ENCODE results near the gene PTGIS.

PTGIS gene

DNA sequence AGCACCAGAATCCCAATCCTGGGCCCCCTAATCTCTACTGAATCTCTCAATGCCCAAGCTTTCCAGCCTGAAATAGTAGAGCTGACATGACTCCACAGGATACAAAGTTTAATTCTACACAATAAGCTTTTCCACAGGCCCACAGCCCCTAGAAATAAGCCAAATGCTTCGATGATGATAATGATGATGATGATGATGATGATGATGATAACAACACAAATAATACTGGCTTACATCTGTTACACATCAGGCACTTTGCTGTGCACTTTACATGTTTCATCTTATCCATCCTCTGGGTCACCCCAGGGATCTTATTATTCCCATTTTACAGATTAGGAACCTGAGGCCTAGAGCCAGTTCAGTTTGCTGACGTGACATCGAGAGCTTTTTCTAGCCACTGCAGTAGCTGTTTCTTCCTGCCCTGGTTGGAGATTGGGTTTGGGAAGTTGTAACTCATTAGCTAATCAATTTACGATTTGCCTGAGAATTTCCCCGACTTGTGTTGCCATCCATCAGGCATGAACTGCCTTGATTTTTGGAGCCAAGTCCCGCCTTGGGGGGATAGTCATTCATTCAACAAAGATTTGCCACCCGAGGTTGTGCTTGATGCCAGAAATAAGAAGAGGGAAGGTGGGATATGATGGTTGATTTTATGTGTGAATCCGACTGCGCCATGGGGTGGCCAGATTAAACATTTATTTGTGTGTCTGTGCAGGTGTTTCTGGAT is 105.9 kb downstream of the PTGIS start:
- no peak for DNase-seq

- no peak for DNase-seq
These were observed 107.0 kb downstream of the PTGIS start for GRCh38 chr20:49460916-49461315.

DNA sequence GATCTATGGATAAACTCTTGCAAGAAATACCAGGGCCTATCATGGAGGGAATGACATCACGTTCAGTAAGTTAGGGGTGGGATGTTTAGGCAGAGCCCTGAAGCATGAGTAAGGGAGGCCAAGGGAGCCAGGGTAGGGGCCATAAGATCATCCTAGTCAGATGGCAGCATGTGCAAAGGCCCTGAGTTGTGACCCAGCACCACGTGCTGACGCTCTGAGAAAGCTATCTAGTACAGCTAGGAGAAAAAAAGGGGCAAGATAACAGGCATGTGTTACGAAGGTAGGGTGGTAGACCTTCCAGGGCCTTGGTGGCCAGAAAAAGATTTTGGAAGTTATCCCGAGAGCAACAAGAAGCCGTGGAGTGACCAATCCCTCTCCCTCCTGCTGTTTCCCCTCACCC is 107.8 kb downstream of the PTGIS start:
- DNase-seq, result no peak

DNA sequence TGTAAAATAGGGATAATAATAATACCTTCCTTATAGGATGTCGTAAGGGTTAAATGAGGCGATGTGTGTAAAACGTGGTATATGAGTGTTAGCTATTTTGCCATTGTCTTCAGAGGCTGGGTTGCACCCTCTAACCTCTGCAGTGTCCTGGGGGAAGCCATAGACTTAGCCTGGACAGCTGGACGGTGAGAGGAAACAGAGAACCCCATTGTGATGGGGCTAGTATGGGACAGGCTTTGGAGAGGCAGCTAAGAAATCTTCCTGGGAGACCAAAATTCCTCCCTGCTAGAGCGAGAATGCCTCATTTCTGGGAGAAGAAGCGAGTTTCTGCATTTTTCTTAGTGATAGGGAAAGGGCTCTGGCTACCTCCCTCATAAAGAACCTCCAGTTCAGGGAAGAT is 108.3 kb downstream of the PTGIS start:
- no peak for DNase-seq

DNA sequence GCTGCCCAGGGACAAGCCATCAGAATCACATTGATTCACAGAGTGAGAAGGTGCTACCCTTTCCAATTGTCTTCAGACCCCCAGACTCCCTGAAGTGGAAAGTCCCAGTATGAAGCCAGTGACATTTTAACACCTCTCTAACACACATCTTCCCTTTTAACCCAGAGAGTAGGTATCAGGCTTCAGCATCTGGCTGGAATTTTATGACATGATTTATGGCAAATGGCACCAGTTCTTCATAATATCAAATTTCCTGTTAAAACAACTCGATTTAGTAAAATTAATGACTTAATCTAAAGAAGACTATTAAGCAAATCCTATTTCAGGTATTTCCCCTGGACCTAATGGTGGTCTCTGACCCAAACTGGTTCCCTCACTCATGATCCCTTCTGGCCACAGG is 110.5 kb downstream of the PTGIS start:
- no peak for DNase-seq

- DNase-seq, result no peak
These were observed 111.3 kb downstream of the PTGIS start for GRCh38 chr20:49456646-49457045.

GRCh38 chr20:49455691-49456090 is 112.2 kb downstream of the PTGIS start:
- DNase-seq, result no peak
